ENCODE results near the gene MOB3C.

GRCh38 chr1:46589529-46589928, 27.1 kb downstream of the MOB3C start:
- TF ChIP-seq POLR2AphosphoS5 (IDR thresholded peaks at IDR 0.05; ENCODE audit: insufficient read depth in 1 of 2, low read depth in 1 of 2) (no peak), CTCF (IDR thresholded peaks at IDR 0.05) (no peak), POLR2A (IDR thresholded peaks at IDR 0.05) (no peak)

Data from vagina (tissue), 2 donors.